ENCODE measurements around the gene METTL16.

The METTL16 gene

DNA sequence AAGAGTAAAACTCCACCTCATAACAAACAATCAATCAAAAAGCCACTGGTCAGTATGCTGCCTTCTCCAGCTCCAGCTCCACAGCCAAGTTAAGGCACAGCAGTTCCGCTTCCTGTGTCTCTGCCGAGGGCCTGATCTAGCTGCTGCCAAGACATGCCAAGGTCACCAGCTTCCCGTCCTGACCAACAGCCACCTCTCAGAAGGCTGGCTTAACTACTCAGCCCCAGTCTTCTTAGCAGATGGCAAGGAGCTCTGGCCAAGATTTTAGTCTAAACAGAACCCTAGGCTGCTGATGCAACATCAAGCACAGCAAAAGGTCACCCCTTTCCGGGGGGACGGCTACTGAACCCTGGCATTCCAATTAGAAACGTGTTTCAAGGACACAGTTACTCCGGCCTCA, 93.1 kb downstream of the METTL16 start:
- Histone ChIP-seq H3K9ac (ENCODE audit: low read length in 2 of 2) (peak overlapping the region; percentile 31 to 66), H3K27me3 (ENCODE audit: control insufficient read depth in 1 of 2, insufficient read depth in 2 of 2, low read length in 2 of 2) (no peaks in the 10 kb centered on the region), H3K4me1 (ENCODE audit: control insufficient read depth, insufficient read depth, low read length) (peaks cover 45% of the 10 kb centered on the region), H3K27ac (ENCODE audit: low read length) (peak overlapping the region; percentile 85), H3K9me3 (ENCODE audit: control insufficient read depth in 2 of 2, low read length in 2 of 2) (no peaks in the 10 kb centered on the region), H3K4me3 (ENCODE audit: low read length in 2 of 2) (peak overlapping the region in 1 of 2 donors; percentile 29), H3K36me3 (ENCODE audit: control insufficient read depth in 2 of 2, insufficient read depth in 2 of 2, low read length in 2 of 2) (peaks cover 7 to 21% of the 10 kb centered on the region in 2 donors)

DNA sequence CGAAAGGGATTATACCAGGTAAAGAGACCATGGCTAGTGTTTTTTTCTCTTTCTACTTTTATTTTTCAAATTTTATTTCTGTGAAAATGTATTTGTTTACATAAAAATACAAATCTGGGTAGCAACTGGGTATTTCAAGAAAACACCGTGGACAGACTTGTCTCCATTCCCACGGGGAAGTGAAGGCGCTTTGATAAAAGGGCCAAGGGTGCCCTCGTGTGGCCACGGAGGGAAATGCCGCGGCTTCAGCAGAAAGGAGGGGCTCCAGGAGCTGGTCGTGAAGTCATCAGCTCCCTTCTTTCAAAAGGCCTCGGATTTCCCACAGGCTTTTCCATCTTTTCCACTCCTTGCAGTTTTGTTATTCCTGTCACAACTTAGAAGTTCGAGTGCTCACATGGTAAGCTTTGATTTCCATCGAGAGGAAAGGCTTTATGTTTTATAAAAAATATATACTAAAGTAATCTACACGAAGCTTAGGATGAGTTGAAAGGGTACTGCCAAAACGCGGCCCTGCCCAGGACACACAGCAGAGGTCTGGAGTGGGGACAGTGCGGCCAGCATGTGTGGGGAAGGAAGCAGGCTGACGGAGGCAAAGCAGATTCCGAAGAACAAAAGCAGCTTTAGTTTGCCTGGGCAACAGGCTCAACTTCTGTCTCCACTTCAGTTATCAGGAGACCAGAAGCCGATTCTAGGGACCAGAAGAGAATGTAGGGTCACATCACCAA, 95.5 kb downstream of the METTL16 start:
- Histone ChIP-seq H3K27me3 (ENCODE audit: control insufficient read depth in 1 of 2, insufficient read depth in 2 of 2, low read length in 2 of 2) (no peaks in the 10 kb centered on the region), H3K4me3 (ENCODE audit: low read length in 2 of 2) (no peak overlapping the region), H3K9ac (ENCODE audit: low read length in 2 of 2) (peak overlapping the region in 1 of 2 donors; percentile 55), H3K9me3 (ENCODE audit: control insufficient read depth in 2 of 2, low read length in 2 of 2) (no peaks in the 10 kb centered on the region), H3K27ac (ENCODE audit: low read length) (no peak overlapping the region), H3K4me1 (ENCODE audit: control insufficient read depth, insufficient read depth, low read length) (peaks cover 38% of the 10 kb centered on the region), H3K36me3 (ENCODE audit: control insufficient read depth in 2 of 2, insufficient read depth in 2 of 2, low read length in 2 of 2) (peaks cover 7 to 22% of the 10 kb centered on the region in 2 donors)

DNA sequence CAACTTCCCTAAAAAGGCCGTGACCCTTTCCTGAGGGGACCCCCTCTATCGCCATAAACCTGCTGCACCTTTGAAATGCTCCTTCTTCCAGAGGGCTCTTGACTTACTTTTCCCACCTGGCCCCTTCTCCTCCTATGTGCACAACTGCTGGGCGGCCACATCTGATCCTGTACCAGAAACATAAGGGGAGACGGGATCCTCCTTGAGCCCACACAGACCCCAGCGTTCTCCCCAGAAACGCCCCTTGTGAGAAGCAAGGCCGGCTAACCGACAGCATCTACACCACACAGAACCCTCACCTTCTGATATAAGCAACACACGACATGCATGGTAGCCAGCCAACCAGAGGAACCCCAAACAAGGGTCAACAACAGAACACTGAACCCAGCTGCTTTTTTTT, 96.6 kb downstream of the METTL16 start:
- no peak overlapping the region for H3K9ac ChIP-seq (ENCODE audit: low read length in 2 of 2)
- H3K4me1 ChIP-seq (ENCODE audit: control insufficient read depth, insufficient read depth, low read length): peaks cover 32% of the 10 kb centered on the region
- H3K27me3 ChIP-seq (ENCODE audit: control insufficient read depth in 1 of 2, insufficient read depth in 2 of 2, low read length in 2 of 2): no peaks in the 10 kb centered on the region
- no peak overlapping the region for H3K27ac ChIP-seq (ENCODE audit: low read length)
- H3K4me3 ChIP-seq (ENCODE audit: low read length in 2 of 2): no peak overlapping the region
- peaks cover 10 to 22% of the 10 kb centered on the region in 2 donors for H3K36me3 ChIP-seq (ENCODE audit: control insufficient read depth in 2 of 2, insufficient read depth in 2 of 2, low read length in 2 of 2)
- H3K9me3 ChIP-seq (ENCODE audit: control insufficient read depth in 2 of 2, low read length in 2 of 2): no peaks in the 10 kb centered on the region

DNA sequence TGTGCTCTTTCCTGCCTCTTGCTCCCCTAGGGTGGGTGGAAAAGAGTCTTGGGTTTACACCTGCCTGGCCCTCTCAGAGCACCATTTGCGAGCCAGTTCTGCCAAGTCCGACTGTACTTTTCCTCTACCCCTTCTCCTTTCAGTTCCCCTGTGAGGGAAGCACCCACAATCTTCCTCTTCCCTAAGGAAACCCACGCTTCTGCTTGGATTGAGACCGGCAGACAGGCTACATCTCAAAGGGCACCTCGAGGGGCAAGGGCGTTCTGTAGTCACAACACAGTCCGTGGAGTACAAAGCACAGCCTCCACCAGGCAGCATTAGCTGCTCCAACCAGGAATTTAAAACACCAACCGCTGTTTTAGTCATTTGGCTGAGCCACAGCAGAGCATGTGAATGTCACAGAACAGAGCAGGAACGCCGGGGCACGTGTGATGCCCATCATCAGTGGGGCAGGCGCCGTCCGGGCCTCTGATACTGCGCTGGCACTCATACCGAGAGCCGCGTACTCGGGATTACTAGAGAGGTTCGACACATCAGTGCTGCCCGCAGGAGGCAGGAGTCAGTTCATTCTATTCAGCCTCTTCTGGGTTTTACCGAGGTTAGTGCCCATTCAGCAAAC, 97.1 kb downstream of the METTL16 start:
- peaks cover 7 to 17% of the 10 kb centered on the region in 2 donors for H3K36me3 ChIP-seq (ENCODE audit: control insufficient read depth in 2 of 2, insufficient read depth in 2 of 2, low read length in 2 of 2)
- no peak overlapping the region for H3K9ac ChIP-seq (ENCODE audit: low read length in 2 of 2)
- no peak overlapping the region for H3K27ac ChIP-seq (ENCODE audit: low read length)
- H3K9me3 ChIP-seq (ENCODE audit: control insufficient read depth in 2 of 2, low read length in 2 of 2): no peaks in the 10 kb centered on the region
- no peak overlapping the region for H3K4me3 ChIP-seq (ENCODE audit: low read length in 2 of 2)
- no peaks in the 10 kb centered on the region for H3K27me3 ChIP-seq (ENCODE audit: control insufficient read depth in 1 of 2, insufficient read depth in 2 of 2, low read length in 2 of 2)
- H3K4me1 ChIP-seq (ENCODE audit: control insufficient read depth, insufficient read depth, low read length): peaks cover 28% of the 10 kb centered on the region

DNA sequence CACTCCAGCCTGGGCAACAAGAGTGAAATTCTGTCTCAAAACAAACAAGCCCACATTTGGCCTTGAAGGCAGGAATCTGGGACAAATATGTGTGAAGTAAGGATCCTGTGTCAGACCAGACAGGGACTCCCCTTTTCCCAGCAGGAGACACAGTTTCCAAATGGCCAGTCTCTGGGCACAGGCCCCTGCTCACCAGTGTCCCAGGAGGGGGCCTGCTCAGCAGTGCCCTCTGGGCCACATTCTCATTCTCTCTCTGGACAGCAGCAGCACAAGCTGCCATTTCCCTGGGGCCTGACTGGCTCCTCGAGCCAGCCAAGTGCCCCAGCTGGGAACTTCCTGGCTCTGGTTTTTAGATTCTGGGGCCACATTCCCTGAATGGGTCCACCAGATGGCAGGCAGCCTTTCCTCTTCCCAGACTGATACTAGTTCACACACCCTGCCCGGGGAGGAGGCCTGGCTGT, 99.1 kb downstream of the METTL16 start:
- H3K27me3 ChIP-seq (ENCODE audit: control insufficient read depth in 1 of 2, insufficient read depth in 2 of 2, low read length in 2 of 2): no peaks in the 10 kb centered on the region
- peaks cover 9% of the 10 kb centered on the region for H3K4me1 ChIP-seq (ENCODE audit: control insufficient read depth, insufficient read depth, low read length)
- no peak overlapping the region for H3K4me3 ChIP-seq (ENCODE audit: low read length in 2 of 2)
- peaks cover 7 to 13% of the 10 kb centered on the region in 2 donors for H3K36me3 ChIP-seq (ENCODE audit: control insufficient read depth in 2 of 2, insufficient read depth in 2 of 2, low read length in 2 of 2)
- H3K9me3 ChIP-seq (ENCODE audit: control insufficient read depth in 2 of 2, low read length in 2 of 2): no peaks in the 10 kb centered on the region
- H3K27ac ChIP-seq (ENCODE audit: low read length): no peak overlapping the region
- H3K9ac ChIP-seq (ENCODE audit: low read length in 2 of 2): no peak overlapping the region

DNA sequence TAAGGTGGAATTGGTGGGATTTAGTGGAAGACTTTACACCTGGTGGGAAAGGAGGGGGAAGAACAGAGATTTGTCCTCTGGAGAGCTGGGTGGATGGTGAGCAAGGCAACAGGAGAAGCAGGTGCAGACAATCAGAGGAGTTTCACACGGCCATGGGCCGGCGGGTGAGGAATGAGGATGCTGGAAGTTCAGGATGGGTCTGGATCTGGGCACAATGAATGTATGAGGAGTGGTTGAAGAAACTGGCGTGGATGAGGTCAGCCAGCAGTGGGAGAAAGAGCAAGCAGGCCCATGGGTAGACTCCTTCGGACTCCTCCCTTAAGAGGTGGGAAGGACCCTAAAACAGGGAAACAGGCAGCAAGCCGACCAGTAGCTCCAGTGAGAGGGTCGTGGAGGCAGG, 100.7 kb downstream of the METTL16 start:
- Histone ChIP-seq H3K36me3 (ENCODE audit: control insufficient read depth in 2 of 2, insufficient read depth in 2 of 2, low read length in 2 of 2) (peaks cover 7 to 11% of the 10 kb centered on the region in 2 donors), H3K27ac (ENCODE audit: low read length) (no peak overlapping the region), H3K4me3 (ENCODE audit: low read length in 2 of 2) (no peak overlapping the region), H3K9me3 (ENCODE audit: control insufficient read depth in 2 of 2, low read length in 2 of 2) (no peaks in the 10 kb centered on the region), H3K9ac (ENCODE audit: low read length in 2 of 2) (no peak overlapping the region), H3K27me3 (ENCODE audit: control insufficient read depth in 1 of 2, insufficient read depth in 2 of 2, low read length in 2 of 2) (no peaks in the 10 kb centered on the region), H3K4me1 (ENCODE audit: control insufficient read depth, insufficient read depth, low read length) (peaks cover 18% of the 10 kb centered on the region)

DNA sequence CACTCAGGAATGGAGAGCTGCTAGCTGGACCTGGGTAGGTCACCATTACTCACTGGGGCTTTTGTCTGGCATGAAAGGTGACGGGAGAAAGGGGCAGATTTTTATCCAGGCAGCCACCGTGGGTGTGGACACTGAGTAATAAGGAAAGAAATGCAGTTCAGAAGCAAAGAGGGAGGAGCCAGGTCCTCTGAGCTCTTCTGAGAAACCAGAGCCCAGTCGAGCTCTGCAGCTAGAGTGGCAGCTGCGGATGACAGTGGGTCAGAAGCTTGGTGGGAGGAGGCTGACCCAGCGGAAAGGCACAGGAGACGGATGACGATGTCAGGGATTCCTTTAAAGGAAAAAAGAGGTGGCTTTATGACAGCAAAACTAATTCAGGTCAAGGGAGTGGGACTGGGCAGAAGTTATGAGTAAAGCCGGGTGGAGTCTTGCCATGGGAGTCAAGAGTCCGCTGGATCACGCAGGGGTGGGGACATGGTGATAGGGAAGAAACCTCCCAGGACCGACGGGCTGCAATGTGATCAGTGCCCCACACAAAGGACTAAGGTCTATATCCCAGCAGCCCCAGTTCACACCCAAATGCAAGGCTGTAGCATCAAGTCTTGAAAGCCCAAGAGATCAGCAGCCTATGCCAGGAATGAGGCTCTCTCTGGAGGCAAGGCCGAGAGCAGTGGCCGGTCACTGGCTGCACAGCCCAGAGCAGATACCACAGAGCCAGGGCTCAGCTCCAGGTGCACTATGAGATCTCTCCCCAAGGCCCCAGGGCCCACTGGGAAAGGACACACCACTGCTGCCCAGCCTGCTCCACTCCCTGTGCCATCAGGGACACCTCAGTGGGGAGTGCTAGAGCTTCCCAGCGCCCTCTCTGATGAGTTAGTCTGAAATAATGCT, 104.5 kb downstream of the METTL16 start:
- peak overlapping the region; percentile 21 to 33 for H3K9ac ChIP-seq (ENCODE audit: low read length in 2 of 2)

DNA sequence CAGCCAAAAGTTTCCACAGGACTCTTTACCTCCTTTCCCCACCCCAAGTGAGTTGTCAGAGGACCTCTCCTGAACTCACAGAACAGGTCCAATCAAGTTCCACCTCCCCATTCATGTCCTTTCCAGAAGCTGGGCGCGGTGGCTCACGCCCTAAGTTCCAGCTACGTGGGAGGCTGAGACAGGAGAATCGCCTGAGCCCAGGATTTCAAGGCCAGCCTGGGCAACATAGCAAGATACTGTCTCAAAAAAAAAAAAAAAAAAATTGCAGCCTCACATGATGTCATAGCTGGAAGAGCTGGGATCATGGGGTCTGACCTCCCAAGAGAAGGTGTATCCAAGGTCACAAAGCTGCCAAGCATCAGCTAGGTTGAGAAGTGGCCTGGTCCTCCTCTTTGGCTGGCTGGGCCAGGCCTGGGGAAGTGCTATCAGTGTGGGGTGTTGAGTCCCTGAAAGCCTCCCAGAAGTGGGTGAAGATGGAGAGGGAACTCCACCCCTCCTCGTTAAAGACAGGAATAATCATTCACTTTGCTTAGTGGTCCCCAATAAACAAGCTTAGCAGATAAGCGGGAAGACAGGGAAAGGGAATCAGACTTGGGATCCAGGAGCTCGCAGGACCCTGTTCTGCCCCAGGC, 105.3 kb downstream of the METTL16 start:
- Histone ChIP-seq H3K4me1 (ENCODE audit: control insufficient read depth, insufficient read depth, low read length) (peaks cover 50% of the 10 kb centered on the region), H3K27me3 (ENCODE audit: control insufficient read depth in 1 of 2, insufficient read depth in 2 of 2, low read length in 2 of 2) (no peaks in the 10 kb centered on the region), H3K9me3 (ENCODE audit: control insufficient read depth in 2 of 2, low read length in 2 of 2) (no peaks in the 10 kb centered on the region), H3K36me3 (ENCODE audit: control insufficient read depth in 2 of 2, insufficient read depth in 2 of 2, low read length in 2 of 2) (peaks cover 0 to 3% of the 10 kb centered on the region in 2 donors), H3K27ac (ENCODE audit: low read length) (peak overlapping the region; percentile 66), H3K4me3 (ENCODE audit: low read length in 2 of 2) (peak overlapping the region in 1 of 2 donors; percentile 40), H3K9ac (ENCODE audit: low read length in 2 of 2) (no peak overlapping the region)

More for the DNA sequence above, 104.5 kb downstream of the METTL16 start:
- Histone ChIP-seq H3K4me1 (ENCODE audit: control insufficient read depth, insufficient read depth, low read length) (peaks cover 48% of the 10 kb centered on the region), H3K36me3 (ENCODE audit: control insufficient read depth in 2 of 2, insufficient read depth in 2 of 2, low read length in 2 of 2) (peaks cover 0 to 3% of the 10 kb centered on the region in 2 donors), H3K4me3 (ENCODE audit: low read length in 2 of 2) (peak overlapping the region in 1 of 2 donors; percentile 47), H3K27ac (ENCODE audit: low read length) (peak overlapping the region; percentile 66), H3K27me3 (ENCODE audit: control insufficient read depth in 1 of 2, insufficient read depth in 2 of 2, low read length in 2 of 2) (no peaks in the 10 kb centered on the region), H3K9me3 (ENCODE audit: control insufficient read depth in 2 of 2, low read length in 2 of 2) (no peaks in the 10 kb centered on the region)

DNA sequence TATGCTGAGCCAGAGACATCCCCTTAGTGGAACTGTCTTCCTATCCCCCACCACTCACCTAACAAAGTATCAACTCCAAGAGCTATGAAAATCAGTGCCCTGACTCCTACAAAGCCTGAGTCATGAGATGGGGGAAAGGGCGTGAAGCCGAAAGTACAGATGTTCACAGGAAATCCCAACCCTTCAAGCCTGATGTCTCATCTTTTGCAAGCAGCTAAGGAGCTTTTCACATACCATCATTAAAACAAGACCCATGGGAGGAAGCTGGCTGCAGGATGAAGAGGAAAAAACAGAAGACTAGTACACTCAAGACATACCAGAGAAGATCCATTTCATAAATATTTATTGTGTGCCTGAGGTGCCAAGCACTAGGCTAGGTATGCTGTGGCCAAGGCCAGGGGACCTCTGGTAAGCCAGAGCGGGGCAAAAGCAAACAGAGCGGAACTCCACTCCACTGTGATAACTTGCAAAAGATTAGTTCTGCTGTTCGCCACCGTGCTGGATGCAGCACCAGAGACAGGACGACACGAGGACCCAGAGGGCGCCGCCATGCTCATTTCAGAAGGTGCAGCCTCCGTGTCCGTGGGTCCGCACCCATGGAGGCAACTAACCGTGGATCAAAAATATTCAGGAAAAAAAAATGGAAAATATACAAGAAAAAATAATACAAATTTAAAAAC, 106.3 kb downstream of the METTL16 start:
- H3K27me3 ChIP-seq (ENCODE audit: control insufficient read depth in 1 of 2, insufficient read depth in 2 of 2, low read length in 2 of 2): no peaks in the 10 kb centered on the region
- H3K9ac ChIP-seq (ENCODE audit: low read length in 2 of 2): no peak overlapping the region
- no peak overlapping the region for H3K4me3 ChIP-seq (ENCODE audit: low read length in 2 of 2)
- H3K27ac ChIP-seq (ENCODE audit: low read length): peak overlapping the region; percentile 31
- H3K36me3 ChIP-seq (ENCODE audit: control insufficient read depth in 2 of 2, insufficient read depth in 2 of 2, low read length in 2 of 2): no peaks in the 10 kb centered on the region
- H3K4me1 ChIP-seq (ENCODE audit: control insufficient read depth, insufficient read depth, low read length): peaks cover 51% of the 10 kb centered on the region
- no peaks in the 10 kb centered on the region for H3K9me3 ChIP-seq (ENCODE audit: control insufficient read depth in 2 of 2, low read length in 2 of 2)

DNA sequence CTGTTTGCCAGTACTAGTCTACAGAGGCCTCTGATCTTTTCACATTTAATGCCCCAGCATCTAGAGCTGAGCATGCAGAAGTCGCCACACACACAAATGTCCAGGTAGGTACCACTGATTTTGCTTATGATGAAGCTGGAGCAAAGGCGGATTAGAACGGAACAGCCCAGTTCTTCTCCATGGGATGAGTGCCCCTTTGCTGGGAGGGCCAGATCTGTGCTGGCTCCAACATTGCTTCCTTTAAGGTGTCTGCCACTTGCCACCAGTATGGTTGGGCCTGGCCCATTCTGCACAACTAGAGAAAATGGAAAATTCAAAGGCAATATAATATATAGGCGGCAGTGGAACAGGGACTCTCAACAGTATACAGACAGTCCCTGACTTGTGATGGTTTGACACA, 108.6 kb downstream of the METTL16 start:
- Histone ChIP-seq H3K4me3 (ENCODE audit: low read length in 2 of 2) (peak overlapping the region in 1 of 2 donors; percentile 96), H3K27ac (ENCODE audit: low read length) (peak overlapping the region; percentile 95)

More for the DNA sequence above, 108.6 kb downstream of the METTL16 start:
- no peaks in the 10 kb centered on the region for H3K9me3 ChIP-seq (ENCODE audit: control insufficient read depth in 2 of 2, low read length in 2 of 2)
- H3K27me3 ChIP-seq (ENCODE audit: control insufficient read depth in 1 of 2, insufficient read depth in 2 of 2, low read length in 2 of 2): no peaks in the 10 kb centered on the region
- peak overlapping the region; percentile 21 to 75 for H3K9ac ChIP-seq (ENCODE audit: low read length in 2 of 2)
- peaks cover 68% of the 10 kb centered on the region for H3K4me1 ChIP-seq (ENCODE audit: control insufficient read depth, insufficient read depth, low read length)
- no peaks in the 10 kb centered on the region for H3K36me3 ChIP-seq (ENCODE audit: control insufficient read depth in 2 of 2, insufficient read depth in 2 of 2, low read length in 2 of 2)

All from stomach smooth muscle (tissue), 2 donors.